SK-N-SH treated with all-trans-retinoic acid at 6 μM for 48 hours (cell line): ENCODE results near the gene LRTM1.

Experiments
- ATAC-seq: fragments of 200-7000 bp; cut with Tn5 transposase; 3 replicates; pipeline ENCODE4 v1.9.1; 2020; ENCODE audit warnings: mild to moderate bottlenecking, moderate library complexity
- ARNTL ChIP-seq: fragments of 450-650 bp; formaldehyde crosslinking; IDR thresholded peaks from 2 replicates; pipeline ENCODE4 v1.5.0; 2020; ENCODE audit warnings: low read depth, mild to moderate bottlenecking, moderate library complexity, borderline replicate concordance
- BACH2 ChIP-seq: fragments of 250-450 bp; sonication (Bioruptor Pico); IDR thresholded peaks from 2 replicates; pipeline ENCODE4 v1.9.0; 2021; ENCODE audit warnings: mild to moderate bottlenecking, borderline replicate concordance
- CSDC2 ChIP-seq: fragments of 250-450 bp; sonication (Bioruptor Pico); IDR thresholded peaks from 2 replicates; pipeline ENCODE4 v1.5.0; 2020; ENCODE audit warnings: mild to moderate bottlenecking, moderate library complexity
- ESRRG ChIP-seq: fragments of 250-450 bp; sonication (Bioruptor Pico); IDR thresholded peaks from 2 replicates; pipeline ENCODE4 v1.6.1; 2021; ENCODE audit warnings: mild to moderate bottlenecking
- GLIS3 ChIP-seq: fragments of 250-450 bp; sonication (Bioruptor Pico); IDR thresholded peaks from 2 replicates; pipeline ENCODE4 v1.5.0; 2020; ENCODE audit warnings: mild to moderate bottlenecking, moderate library complexity
- ISL1 ChIP-seq: fragments of 250-450 bp; sonication (Bioruptor Pico); IDR thresholded peaks from 2 replicates; pipeline ENCODE4 v2.1.2; 2022; ENCODE audit warnings: mild to moderate bottlenecking, moderate library complexity
- RARB ChIP-seq: fragments of 250-450 bp; sonication (Bioruptor Pico); IDR thresholded peaks from 2 replicates; pipeline ENCODE4 v1.8.0; 2021; ENCODE audit warnings: mild to moderate bottlenecking, moderate library complexity
- SNAI2 ChIP-seq: fragments of 250-450 bp; sonication (Bioruptor Pico); IDR thresholded peaks from 2 replicates; pipeline ENCODE4 v1.5.0; 2020; ENCODE audit warnings: mild to moderate bottlenecking, moderate library complexity
- TCF4 ChIP-seq: fragments of 250-450 bp; sonication (Bioruptor Pico); IDR thresholded peaks from 2 replicates; pipeline ENCODE4 v1.8.0; 2021; ENCODE audit warnings: mild to moderate bottlenecking, moderate library complexity, borderline replicate concordance
- TOX ChIP-seq: fragments of 250-450 bp; sonication (Bioruptor Pico); IDR thresholded peaks from 2 replicates; pipeline ENCODE4 v1.8.0; 2021; ENCODE audit warnings: mild to moderate bottlenecking, moderate library complexity, borderline replicate concordance
- TSHZ2 ChIP-seq: fragments of 250-450 bp; sonication (Bioruptor Pico); IDR thresholded peaks from 2 replicates; pipeline ENCODE4 v1.5.0; 2020; ENCODE audit warnings: mild to moderate bottlenecking, moderate library complexity
- ZFP3 ChIP-seq: fragments of 250-450 bp; sonication (Bioruptor Pico); IDR thresholded peaks from 2 replicates; pipeline ENCODE4 v1.5.0; 2020; ENCODE audit warnings: mild to moderate bottlenecking, moderate library complexity
- ZFP30 ChIP-seq: fragments of 450-650 bp; formaldehyde crosslinking; IDR thresholded peaks from 2 replicates; pipeline ENCODE4 v1.5.0; 2022; ENCODE audit warnings: mild to moderate bottlenecking, moderate library complexity
- ZNF565 ChIP-seq: fragments of 450-650 bp; formaldehyde crosslinking; conservative IDR thresholded peaks from 2 replicates; pipeline ENCODE4 v1.5.0; 2020; ENCODE audit warnings: low read depth, mild to moderate bottlenecking, moderate library complexity
- ZNF8 ChIP-seq: fragments of 450-650 bp; formaldehyde crosslinking; IDR thresholded peaks from 2 replicates; pipeline ENCODE4 v1.5.0; 2020; ENCODE audit warnings: mild to moderate bottlenecking, moderate library complexity
- TF ChIP-seq, protein P1 (sequence below): fragments of 250-450 bp; sonication (Bioruptor Pico); IDR thresholded peaks from 2 replicates; pipeline ENCODE4 v1.5.1; 2020; ENCODE audit warnings: low read depth, mild to moderate bottlenecking, moderate library complexity
- TF ChIP-seq, protein P2 (sequence below): fragments of 250-450 bp; sonication (Bioruptor Pico); IDR thresholded peaks from 2 replicates; pipeline ENCODE4 v1.5.1; 2021; ENCODE audit warnings: mild to moderate bottlenecking, moderate library complexity
- TF ChIP-seq, protein P3 (sequence below): fragments of 250-450 bp; sonication (Bioruptor Pico); IDR thresholded peaks from 2 replicates; pipeline ENCODE4 v1.8.0; 2020; ENCODE audit warnings: mild to moderate bottlenecking, moderate library complexity, borderline replicate concordance

The LRTM1 gene

DNA sequence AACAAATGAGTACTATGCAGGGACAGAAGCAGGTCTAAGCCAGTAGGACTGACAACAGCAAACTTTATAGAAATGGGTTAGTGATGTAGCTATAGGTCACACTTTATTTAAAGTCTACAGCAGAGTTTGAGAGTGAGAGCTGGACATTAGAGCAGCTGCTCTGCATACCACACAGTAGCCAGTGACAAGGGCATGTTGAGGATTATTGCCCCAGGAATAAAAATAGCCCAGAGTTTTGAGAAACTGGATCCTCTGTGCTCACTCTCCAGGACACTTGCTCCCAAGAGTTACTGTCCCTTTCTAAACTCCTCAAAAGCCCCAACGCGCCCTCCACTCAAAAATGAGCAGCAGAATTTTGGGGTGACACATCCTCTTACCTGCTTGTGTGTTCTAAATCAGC, 21.1 kb downstream of the LRTM1 start:
- TF ChIP-seq ZFP30 (CRISPR knock-in tag) (no peak), TOX (no peak), TCF4 (CRISPR knock-in tag) (no peak), TSHZ2 (CRISPR knock-in tag) (no peak), GLIS3 (no peak), CSDC2 (CRISPR knock-in tag) (no peak), ARNTL (CRISPR knock-in tag) (no peak), ZFP3 (CRISPR knock-in tag) (no peak)
- TF ChIP-seq, protein P1, sequence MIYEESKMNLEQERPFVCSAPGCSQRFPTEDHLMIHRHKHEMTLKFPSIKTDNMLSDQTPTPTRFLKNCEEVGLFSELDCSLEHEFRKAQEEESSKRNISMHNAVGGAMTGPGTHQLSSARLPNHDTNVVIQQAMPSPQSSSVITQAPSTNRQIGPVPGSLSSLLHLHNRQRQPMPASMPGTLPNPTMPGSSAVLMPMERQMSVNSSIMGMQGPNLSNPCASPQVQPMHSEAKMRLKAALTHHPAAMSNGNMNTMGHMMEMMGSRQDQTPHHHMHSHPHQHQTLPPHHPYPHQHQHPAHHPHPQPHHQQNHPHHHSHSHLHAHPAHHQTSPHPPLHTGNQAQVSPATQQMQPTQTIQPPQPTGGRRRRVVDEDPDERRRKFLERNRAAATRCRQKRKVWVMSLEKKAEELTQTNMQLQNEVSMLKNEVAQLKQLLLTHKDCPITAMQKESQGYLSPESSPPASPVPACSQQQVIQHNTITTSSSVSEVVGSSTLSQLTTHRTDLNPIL: no peak
- peak; percentile 23; the same call in 1 of the 3 replicates for ATAC-seq

GRCh38 chr3:54905920-54906319, 21.9 kb downstream of the LRTM1 start:
- TF ChIP-seq GLIS3: no peak
- TF ChIP-seq ESRRG: no peak
- no peak for TF ChIP-seq ZNF565 (CRISPR knock-in tag)
- TF ChIP-seq, protein P1: no peak
- TF ChIP-seq, protein P2, sequence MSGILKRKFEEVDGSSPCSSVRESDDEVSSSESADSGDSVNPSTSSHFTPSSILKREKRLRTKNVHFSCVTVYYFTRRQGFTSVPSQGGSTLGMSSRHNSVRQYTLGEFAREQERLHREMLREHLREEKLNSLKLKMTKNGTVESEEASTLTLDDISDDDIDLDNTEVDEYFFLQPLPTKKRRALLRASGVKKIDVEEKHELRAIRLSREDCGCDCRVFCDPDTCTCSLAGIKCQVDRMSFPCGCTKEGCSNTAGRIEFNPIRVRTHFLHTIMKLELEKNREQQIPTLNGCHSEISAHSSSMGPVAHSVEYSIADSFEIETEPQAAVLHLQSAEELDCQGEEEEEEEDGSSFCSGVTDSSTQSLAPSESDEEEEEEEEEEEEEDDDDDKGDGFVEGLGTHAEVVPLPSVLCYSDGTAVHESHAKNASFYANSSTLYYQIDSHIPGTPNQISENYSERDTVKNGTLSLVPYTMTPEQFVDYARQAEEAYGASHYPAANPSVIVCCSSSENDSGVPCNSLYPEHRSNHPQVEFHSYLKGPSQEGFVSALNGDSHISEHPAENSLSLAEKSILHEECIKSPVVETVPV: no peak
- TF ChIP-seq, protein P3, sequence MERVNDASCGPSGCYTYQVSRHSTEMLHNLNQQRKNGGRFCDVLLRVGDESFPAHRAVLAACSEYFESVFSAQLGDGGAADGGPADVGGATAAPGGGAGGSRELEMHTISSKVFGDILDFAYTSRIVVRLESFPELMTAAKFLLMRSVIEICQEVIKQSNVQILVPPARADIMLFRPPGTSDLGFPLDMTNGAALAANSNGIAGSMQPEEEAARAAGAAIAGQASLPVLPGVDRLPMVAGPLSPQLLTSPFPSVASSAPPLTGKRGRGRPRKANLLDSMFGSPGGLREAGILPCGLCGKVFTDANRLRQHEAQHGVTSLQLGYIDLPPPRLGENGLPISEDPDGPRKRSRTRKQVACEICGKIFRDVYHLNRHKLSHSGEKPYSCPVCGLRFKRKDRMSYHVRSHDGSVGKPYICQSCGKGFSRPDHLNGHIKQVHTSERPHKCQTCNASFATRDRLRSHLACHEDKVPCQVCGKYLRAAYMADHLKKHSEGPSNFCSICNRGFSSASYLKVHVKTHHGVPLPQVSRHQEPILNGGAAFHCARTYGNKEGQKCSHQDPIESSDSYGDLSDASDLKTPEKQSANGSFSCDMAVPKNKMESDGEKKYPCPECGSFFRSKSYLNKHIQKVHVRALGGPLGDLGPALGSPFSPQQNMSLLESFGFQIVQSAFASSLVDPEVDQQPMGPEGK (CRISPR knock-in tag): no peak
- no peak for TF ChIP-seq CSDC2 (CRISPR knock-in tag)
- no peak for TF ChIP-seq BACH2 (CRISPR knock-in tag)
- TF ChIP-seq ZNF8 (CRISPR knock-in tag): no peak
- no peak for ATAC-seq

GRCh38 chr3:54905261-54905888, 22.5 kb downstream of the LRTM1 start:
- no peak for TF ChIP-seq RARB (CRISPR knock-in tag)
- no peak for TF ChIP-seq TOX
- TF ChIP-seq ISL1: no peak
- no peak for TF ChIP-seq TSHZ2 (CRISPR knock-in tag)
- no peak for TF ChIP-seq TCF4 (CRISPR knock-in tag)
- TF ChIP-seq ZFP3 (CRISPR knock-in tag): no peak
- TF ChIP-seq, protein P2: no peak
- TF ChIP-seq, protein P1: no peak
- TF ChIP-seq SNAI2 (CRISPR knock-in tag): no peak
- no peak for TF ChIP-seq ZFP30 (CRISPR knock-in tag)
- TF ChIP-seq ZNF565 (CRISPR knock-in tag): no peak
- peak; percentile 74 for ATAC-seq
